Activated T-helper 2 cell treated with anti-CD3 and anti-CD28 coated beads, Interferon-gamma antibody, Interleukin-2, Interleukin-4, amounts not matched to agents 10 μg/mL and 5 μg/mL and 100 μg/mL, durations not matched to agents 14 hours and 24 hours and 36 hours (primary cell): ENCODE measurements around the gene CDH22. TPM values are rescaled to one million over a fixed set of nuclear protein-coding genes. Genes with fewer than 3 reads are reported as not detected.

Experiments
- DNase-seq: peaks from one replicate; pipeline ENCODE4 v3.0.0; 2021; ENCODE audit warnings: low spot score
- H3K27ac Mint-ChIP-seq: one replicate; pipeline ENCODE4 v1.8.0; 2021; ENCODE audit warnings: mixed read lengths
- H3K27me3 Mint-ChIP-seq: one replicate; pipeline ENCODE4 v1.8.0; 2021; ENCODE audit warnings: low read depth, mixed read lengths
- H3K36me3 Mint-ChIP-seq: one replicate; pipeline ENCODE4 v1.8.0; 2021; ENCODE audit warnings: low read depth, mixed read lengths
- H3K4me1 Mint-ChIP-seq: one replicate; pipeline ENCODE4 v1.8.0; 2021; ENCODE audit warnings: low read depth, mixed read lengths
- H3K4me3 Mint-ChIP-seq: one replicate; pipeline ENCODE4 v1.8.0; 2021; ENCODE audit warnings: low read depth, mild to moderate bottlenecking, moderate library complexity, mixed read lengths
- H3K9me3 Mint-ChIP-seq: one replicate; pipeline ENCODE4 v1.8.0; 2021; ENCODE audit warnings: mixed read lengths
- intact Hi-C: fragments of 100-400 bp; cut with micrococcal nuclease; formaldehyde crosslinking; loops from one replicate; pipeline ENCODE4 v1.15.1; 2023
- total RNA-seq: library from RNA; stranded (reverse); gene quantifications from 2 replicates; pipeline ENCODE4 v1.2.3, GENCODE V29; 2022

CDH22 gene
- total RNA-seq, 1 donor from 2014 or later: not detected

- DNase-seq: no peak
- Mint-ChIP-seq H3K27me3 (peaks cover 8% of the 10 kb centered on the region), H3K9me3 (no peaks in the 10 kb centered on the region), H3K4me1 (no peaks in the 10 kb centered on the region), H3K27ac (no peak overlapping the region), H3K4me3 (no peak overlapping the region), H3K36me3 (no peaks in the 10 kb centered on the region)
- intact Hi-C loops: no loop called here
Observed at GRCh38 chr20:46336735-46337134, 28.4 kb upstream of the CDH22 start.

- H3K36me3 Mint-ChIP-seq: no peaks in the 10 kb centered on the region
- no peak for DNase-seq
- no peak overlapping the region for H3K27ac Mint-ChIP-seq
- H3K4me3 Mint-ChIP-seq: no peak overlapping the region
- intact Hi-C loops: no loop called here
- peaks cover 7% of the 10 kb centered on the region for H3K27me3 Mint-ChIP-seq
- no peaks in the 10 kb centered on the region for H3K9me3 Mint-ChIP-seq
- H3K4me1 Mint-ChIP-seq: no peaks in the 10 kb centered on the region
Observed at GRCh38 chr20:46334303-46334904, 26.1 kb upstream of the CDH22 start.

DNA sequence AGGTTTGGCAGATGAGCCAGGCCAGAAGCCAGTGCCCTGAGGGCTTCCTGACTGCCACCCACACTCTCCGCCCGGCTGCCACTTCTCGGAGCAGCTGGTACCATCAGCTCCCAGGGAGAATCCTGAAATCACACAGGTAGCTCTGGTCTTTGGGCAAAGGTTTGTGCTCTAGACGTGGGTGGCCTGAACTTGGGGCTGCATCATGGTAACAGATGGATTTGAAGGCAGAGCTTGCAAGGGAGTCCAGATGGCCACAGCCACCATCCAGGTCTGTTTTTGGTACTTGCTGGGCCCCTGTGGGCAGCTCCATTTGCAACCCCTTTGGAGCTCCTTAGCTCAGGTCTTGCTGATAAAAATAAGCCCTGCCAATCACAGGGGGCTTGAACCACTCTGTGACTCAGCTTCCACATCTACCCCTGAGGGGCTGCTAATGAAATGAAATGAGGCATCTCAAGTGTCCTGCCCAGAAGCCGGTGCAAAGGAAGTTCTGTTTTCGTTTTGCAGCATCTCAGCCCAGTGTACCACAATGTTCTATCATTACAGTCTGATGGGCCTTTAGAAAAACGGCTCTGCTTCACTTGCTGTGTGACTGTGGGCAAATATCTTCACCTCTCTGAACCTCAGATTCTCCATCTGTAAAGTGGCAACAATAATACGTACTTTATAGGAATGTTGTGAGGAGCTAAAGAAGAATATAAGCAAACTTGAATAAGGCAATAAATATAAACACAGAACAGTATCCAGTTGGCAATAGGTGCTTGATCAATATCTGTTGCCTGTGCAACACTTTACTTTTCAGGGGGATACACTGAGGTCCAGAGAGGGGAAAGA, 25.1 kb upstream of the CDH22 start:
- intact Hi-C loops: no loop called here
- H3K4me1 Mint-ChIP-seq: no peaks in the 10 kb centered on the region
- no peak overlapping the region for H3K27ac Mint-ChIP-seq
- H3K4me3 Mint-ChIP-seq: no peak overlapping the region
- H3K27me3 Mint-ChIP-seq: peaks cover 7% of the 10 kb centered on the region
- DNase-seq: no peak
- H3K36me3 Mint-ChIP-seq: no peaks in the 10 kb centered on the region
- no peaks in the 10 kb centered on the region for H3K9me3 Mint-ChIP-seq

GRCh38 chr20:46332373-46333160, 24.3 kb upstream of the CDH22 start:
- no peaks in the 10 kb centered on the region for H3K9me3 Mint-ChIP-seq
- H3K36me3 Mint-ChIP-seq: no peaks in the 10 kb centered on the region
- no peak overlapping the region for H3K27ac Mint-ChIP-seq
- no peak for DNase-seq
- intact Hi-C loops: no loop called here
- peaks cover 7% of the 10 kb centered on the region for H3K27me3 Mint-ChIP-seq
- H3K4me1 Mint-ChIP-seq: no peaks in the 10 kb centered on the region
- no peak overlapping the region for H3K4me3 Mint-ChIP-seq

DNA sequence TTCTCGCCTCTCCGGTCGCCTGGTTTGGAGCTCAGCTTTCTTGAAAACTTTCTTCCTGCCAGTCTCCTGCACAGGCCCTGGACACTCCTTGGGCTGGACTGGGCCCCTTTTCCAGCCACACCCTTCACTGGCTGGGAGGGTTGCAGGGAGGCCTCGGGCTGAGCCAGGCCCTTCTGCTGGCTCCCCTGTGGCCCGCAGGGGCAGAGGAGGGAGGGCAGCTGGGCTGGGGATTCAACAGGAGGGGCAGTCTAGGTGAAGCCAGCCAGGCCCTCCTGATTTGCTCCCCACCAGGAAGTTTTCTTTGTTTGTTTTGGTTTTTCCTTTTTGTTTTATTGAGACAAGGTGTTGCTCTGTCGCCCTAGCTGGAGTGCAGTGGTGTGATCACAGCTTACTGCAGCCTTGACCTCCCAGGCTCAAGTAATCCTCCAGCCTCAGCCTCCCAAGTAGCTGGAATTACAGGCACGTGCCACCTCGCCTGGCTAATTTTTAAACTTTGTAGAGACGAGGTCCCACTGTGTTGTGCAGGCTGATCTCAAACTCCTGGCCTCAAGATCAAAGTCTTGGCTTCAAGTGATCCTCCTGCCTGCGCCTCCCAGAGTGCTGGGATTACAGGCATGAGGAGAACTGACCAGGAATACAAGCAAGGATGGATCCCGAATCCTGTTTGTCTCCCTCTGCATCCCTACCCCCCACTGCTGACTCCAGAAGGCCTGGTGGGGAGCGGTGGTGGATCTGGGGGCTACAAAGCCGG, 23.5 kb upstream of the CDH22 start:
- no peaks in the 10 kb centered on the region for H3K9me3 Mint-ChIP-seq
- no peaks in the 10 kb centered on the region for H3K36me3 Mint-ChIP-seq
- no peak overlapping the region for H3K27ac Mint-ChIP-seq
- H3K4me1 Mint-ChIP-seq: no peaks in the 10 kb centered on the region
- DNase-seq: no peak
- intact Hi-C loops: no loop called here
- H3K4me3 Mint-ChIP-seq: no peak overlapping the region
- peaks cover 7% of the 10 kb centered on the region for H3K27me3 Mint-ChIP-seq

GRCh38 chr20:46330831-46331371, 22.6 kb upstream of the CDH22 start:
- Mint-ChIP-seq H3K4me1 (no peaks in the 10 kb centered on the region), H3K27ac (no peak overlapping the region), H3K36me3 (no peaks in the 10 kb centered on the region), H3K4me3 (no peak overlapping the region), H3K9me3 (no peaks in the 10 kb centered on the region), H3K27me3 (peaks cover 7% of the 10 kb centered on the region)
- no peak for DNase-seq
- intact Hi-C loops: no loop called here

- H3K27ac Mint-ChIP-seq: no peak overlapping the region
- no peak for DNase-seq
- peaks cover 4% of the 10 kb centered on the region for H3K27me3 Mint-ChIP-seq
- H3K36me3 Mint-ChIP-seq: no peaks in the 10 kb centered on the region
- no peaks in the 10 kb centered on the region for H3K9me3 Mint-ChIP-seq
- H3K4me1 Mint-ChIP-seq: no peaks in the 10 kb centered on the region
- intact Hi-C loops: no loop called here
- H3K4me3 Mint-ChIP-seq: no peak overlapping the region
Observed at GRCh38 chr20:46330072-46330763, 21.9 kb upstream of the CDH22 start.

- Mint-ChIP-seq H3K27me3 (no peaks in the 10 kb centered on the region), H3K27ac (no peak overlapping the region), H3K36me3 (no peaks in the 10 kb centered on the region), H3K9me3 (no peaks in the 10 kb centered on the region), H3K4me1 (no peaks in the 10 kb centered on the region), H3K4me3 (no peak overlapping the region)
- intact Hi-C loops: no loop called here
- DNase-seq: no peak
Observed at GRCh38 chr20:46328200-46328882, 20.0 kb upstream of the CDH22 start.

GRCh38 chr20:46327557-46327956, 19.3 kb upstream of the CDH22 start:
- no peaks in the 10 kb centered on the region for H3K4me1 Mint-ChIP-seq
- no peak overlapping the region for H3K27ac Mint-ChIP-seq
- DNase-seq: no peak
- no peaks in the 10 kb centered on the region for H3K27me3 Mint-ChIP-seq
- intact Hi-C loops: no loop called here
- no peaks in the 10 kb centered on the region for H3K36me3 Mint-ChIP-seq
- H3K9me3 Mint-ChIP-seq: no peaks in the 10 kb centered on the region
- no peak overlapping the region for H3K4me3 Mint-ChIP-seq

DNA sequence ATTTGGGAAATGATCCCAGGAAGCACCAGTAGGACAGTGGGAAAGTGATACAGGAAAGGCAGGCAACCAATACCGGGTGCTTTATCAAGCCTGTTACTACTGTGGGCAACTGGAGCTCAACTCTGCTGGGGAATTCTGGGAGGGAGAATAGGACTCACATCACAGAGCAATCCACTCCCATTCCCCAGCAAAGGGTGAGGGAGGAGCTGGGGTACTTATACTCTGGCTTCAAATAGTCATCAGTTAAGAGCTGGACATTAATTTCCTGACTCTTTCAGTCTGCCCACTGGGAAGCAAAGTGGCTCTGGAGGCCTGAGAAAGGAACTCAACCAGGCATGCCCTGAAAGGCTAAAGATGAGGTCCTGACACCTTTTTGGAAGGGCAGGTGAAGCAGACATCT, 17.5 kb upstream of the CDH22 start:
- no peak overlapping the region for H3K4me3 Mint-ChIP-seq
- intact Hi-C loops: no loop called here
- DNase-seq: no peak
- no peak overlapping the region for H3K27ac Mint-ChIP-seq
- no peaks in the 10 kb centered on the region for H3K36me3 Mint-ChIP-seq
- peaks cover 7% of the 10 kb centered on the region for H3K27me3 Mint-ChIP-seq
- no peaks in the 10 kb centered on the region for H3K4me1 Mint-ChIP-seq
- H3K9me3 Mint-ChIP-seq: no peaks in the 10 kb centered on the region

- no peak overlapping the region for H3K4me3 Mint-ChIP-seq
- no peaks in the 10 kb centered on the region for H3K9me3 Mint-ChIP-seq
- DNase-seq: no peak
- H3K36me3 Mint-ChIP-seq: no peaks in the 10 kb centered on the region
- H3K27me3 Mint-ChIP-seq: peaks cover 9% of the 10 kb centered on the region
- no peak overlapping the region for H3K27ac Mint-ChIP-seq
- no peaks in the 10 kb centered on the region for H3K4me1 Mint-ChIP-seq
- intact Hi-C loops: no loop called here
Observed at GRCh38 chr20:46324960-46325703, 16.8 kb upstream of the CDH22 start.
